Heart left ventricle (tissue), 16 donors: ENCODE measurements around the gene EPB41L2. TPM values are rescaled to one million over a fixed set of nuclear protein-coding genes. Genes with fewer than 3 reads are reported as not detected.

ENCODE experiments used
- ATAC-seq, 4 donors: fragments of 200-7000 bp; cut with Tn5 transposase; one replicate each; pipeline ENCODE4 v1.9.1; 2020 to 2022; ENCODE audit warnings: moderate library complexity in 4 of 4, mild to moderate bottlenecking in 3 of 4, moderate number of reproducible peaks in 1 of 4
- DNase-seq, 5 donors: peaks; one replicate each; pipeline ENCODE4 v3.0.0-alpha.2; 2020
- H3K27ac ChIP-seq, 12 donors: fragments of 200-600 bp; sonication (generic) in 4 of 12; one replicate each; pipeline versions ENCODE4 v1.5.0 to v1.8.0; 2016 to 2022; ENCODE audit warnings: mild to moderate bottlenecking in 2 of 12
- H3K27me3 ChIP-seq, 9 donors: fragments of 200-600 bp; sonication (generic) in 2 of 9; one replicate each; pipeline versions ENCODE4 v1.5.1 to v1.8.0; 2016 to 2022; ENCODE audit warnings: mild to moderate bottlenecking in 3 of 9
- H3K36me3 ChIP-seq, 9 donors: fragments of 200-600 bp; sonication (generic) in 2 of 9; one replicate each; pipeline versions ENCODE4 v1.5.0 to v1.8.0; 2018 to 2022; ENCODE audit warnings: mild to moderate bottlenecking in 2 of 9
- H3K4me1 ChIP-seq, 12 donors: fragments of 200-600 bp; sonication (generic) in 4 of 12; one replicate each; pipeline versions ENCODE4 v1.5.0 to v1.8.0; 2016 to 2022; ENCODE audit warnings: mild to moderate bottlenecking in 3 of 12
- H3K4me3 ChIP-seq, 12 donors: fragments of 200-600 bp; sonication (generic) in 4 of 12; one replicate each; pipeline versions ENCODE4 v1.5.0 to v1.8.0; 2017 to 2022; ENCODE audit warnings: mild to moderate bottlenecking in 9 of 12, moderate library complexity in 4 of 12
- H3K9me3 ChIP-seq, 12 donors: fragments of 200-600 bp; sonication (generic) in 4 of 12; one replicate each; pipeline versions ENCODE4 v1.5.0 to v1.8.0; 2016 to 2022; ENCODE audit warnings: mild to moderate bottlenecking in 1 of 12
- POLR2A ChIP-seq, 2 donors: fragments of 450-650 bp; IDR thresholded peaks; one replicate each; pipeline ENCODE4 v1.6.1; 2017; ENCODE audit warnings: antibody characterized with exemption in 2 of 2, mild to moderate bottlenecking in 2 of 2, moderate library complexity in 2 of 2
- WGBS, 4 donors: extraction: QIAGEN DNeasy Blood & Tissue Kit in 2 of 4; methylation state at CpG; one replicate each; pipeline versions ENCODE4 v1.1.5 to v1.1.7; 2013 to 2018; 5-methylcytosine and 5-hydroxymethylcytosine counted together
- intact Hi-C, 10 donors: fragments of 100-400 bp; cut with DNase I; formaldehyde crosslinking; loops; one replicate each; pipeline versions ENCODE4 v1.11.1 to v1.14.2; 2022
- polyA plus RNA-seq, 2 donors: library from polyadenylated mRNA; stranded (reverse); fragments of 200-250 nt; gene quantifications; one replicate each; pipeline ENCODE4 v1.2.3, GENCODE V29; 2013
- total RNA-seq, 9 donors: library from RNA; depleted of rRNA in 2 of 9; stranded (reverse); fragments of >200 nt in 2 of 9; fragmentation: NEBNext Ultra II Directional in 3 of 9; extraction: Animal tissue kit (Norgen Biotek cat#: 25700) in 3 of 9; gene quantifications; one replicate each; pipeline versions ENCODE4 v1.1.0 to v1.2.4, GENCODE V29; 2016 to 2023
- TF ChIP-seq, protein P1 (sequence below), 12 donors: fragments of 200-600 bp; sonication (generic) in 4 of 12; IDR thresholded peaks; one replicate each; pipeline versions ENCODE4 v1.5.0 to v1.8.0; 2018 to 2022; ENCODE audit warnings: antibody characterized with exemption in 12 of 12, mild to moderate bottlenecking in 5 of 12
- donor health status: ischemic (EF 13 %, LVEDD 7.1; RV severe dilation, severe dysfunction).
- donor health status: healthy with polysubstance abuse.
- donor health status: DM: no; HTN: yes; CAD: no.
- donor health status: DM: no; HTN: no; CAD: no.
- donor health status: ischemic (EF 25% LVEDD 6.9; RV normal size, moderate dysfunction).
- donor health status: ischemic (EF 25% LVEDD 5.7; RV mildly dilated, moderate dysfunction).
- donor health status: healthy.
- donor health status: DM: yes; HTN: yes; CAD: no.
- donor health status: ischemic (EF 35%, LVEDD 5.7; RV mildly dilated, moderate dysfunction).
- donor health status: nonischemic (EF 11% LVEDD 7.7; RV severe dilation, severe dysfunction).
- donor health status: DM: yes; HTN: yes; CAD: no.
- donor health status: PGD.
- donor health status: ischemic (EF 29% LVEDD 5.4; RV normal size, mild dysfunction).
- donor health status: nonischemic (EF 23%, LVEDD 6.1; RV moderate dilation, normal function).

Gene EPB41L2
- total and polyA plus RNA-seq, 11 donors, result 21.3 to 115 (median 51.9) TPM

GRCh38 chr6:130863415-130864230 lies 199.4 kb downstream of the EPB41L2 start:
- WGBS, 4 donors, result 89 to 93% (median 91%) methylated on average over 4 of the region's 4 CpGs
- ATAC-seq (no peak), DNase-seq (no peak)
- Histone ChIP-seq H3K9me3 (no peaks in the 10 kb centered on the region), H3K27ac (no peak overlapping the region), H3K36me3 (peaks cover 0 to 95% (median 51%) of the 10 kb centered on the region in 9 donors), H3K4me1 (no peaks in the 10 kb centered on the region), H3K27me3 (no peaks in the 10 kb centered on the region), H3K4me3 (no peak overlapping the region)
- TF ChIP-seq POLR2A (IDR thresholded peaks at IDR 0.05), result no peak
- TF ChIP-seq, protein P1, sequence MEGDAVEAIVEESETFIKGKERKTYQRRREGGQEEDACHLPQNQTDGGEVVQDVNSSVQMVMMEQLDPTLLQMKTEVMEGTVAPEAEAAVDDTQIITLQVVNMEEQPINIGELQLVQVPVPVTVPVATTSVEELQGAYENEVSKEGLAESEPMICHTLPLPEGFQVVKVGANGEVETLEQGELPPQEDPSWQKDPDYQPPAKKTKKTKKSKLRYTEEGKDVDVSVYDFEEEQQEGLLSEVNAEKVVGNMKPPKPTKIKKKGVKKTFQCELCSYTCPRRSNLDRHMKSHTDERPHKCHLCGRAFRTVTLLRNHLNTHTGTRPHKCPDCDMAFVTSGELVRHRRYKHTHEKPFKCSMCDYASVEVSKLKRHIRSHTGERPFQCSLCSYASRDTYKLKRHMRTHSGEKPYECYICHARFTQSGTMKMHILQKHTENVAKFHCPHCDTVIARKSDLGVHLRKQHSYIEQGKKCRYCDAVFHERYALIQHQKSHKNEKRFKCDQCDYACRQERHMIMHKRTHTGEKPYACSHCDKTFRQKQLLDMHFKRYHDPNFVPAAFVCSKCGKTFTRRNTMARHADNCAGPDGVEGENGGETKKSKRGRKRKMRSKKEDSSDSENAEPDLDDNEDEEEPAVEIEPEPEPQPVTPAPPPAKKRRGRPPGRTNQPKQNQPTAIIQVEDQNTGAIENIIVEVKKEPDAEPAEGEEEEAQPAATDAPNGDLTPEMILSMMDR (IDR thresholded peaks at IDR 0.05), result no peak
- intact Hi-C loops, result no loop called here

DNA sequence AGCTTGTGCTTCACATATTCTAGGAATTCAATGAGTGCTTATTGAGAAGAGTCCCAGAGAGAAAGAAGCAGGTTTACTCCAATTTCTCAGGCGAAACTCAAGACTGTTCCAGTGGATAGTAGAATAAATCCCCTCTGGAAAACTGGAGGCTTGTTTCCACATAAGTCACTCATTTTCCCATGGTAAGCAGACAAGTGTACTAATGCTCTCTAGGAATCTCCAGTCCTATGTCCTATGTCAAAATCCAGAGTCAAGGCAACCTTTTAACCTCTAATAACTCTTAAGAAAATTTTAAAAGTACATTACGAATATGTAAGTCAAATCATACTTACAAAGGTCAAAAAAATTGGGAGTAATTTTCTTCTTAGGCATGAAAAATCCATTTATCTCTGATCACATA lies 200.7 kb downstream of the EPB41L2 start:
- Histone ChIP-seq H3K4me3 (no peak overlapping the region), H3K27ac (no peak overlapping the region), H3K27me3 (no peaks in the 10 kb centered on the region), H3K36me3 (peaks cover 0 to 97% (median 58%) of the 10 kb centered on the region in 9 donors), H3K9me3 (no peaks in the 10 kb centered on the region), H3K4me1 (no peaks in the 10 kb centered on the region)
- intact Hi-C loops, result no loop called here
- no peak for DNase-seq
- ATAC-seq, result no peak
- TF ChIP-seq, protein P1 (IDR thresholded peaks at IDR 0.05), result no peak
- TF ChIP-seq POLR2A (IDR thresholded peaks at IDR 0.05), result no peak
- 92 to 96% (median 93%) methylated on average over 2 of the region's 2 CpGs for WGBS, 4 donors

DNA sequence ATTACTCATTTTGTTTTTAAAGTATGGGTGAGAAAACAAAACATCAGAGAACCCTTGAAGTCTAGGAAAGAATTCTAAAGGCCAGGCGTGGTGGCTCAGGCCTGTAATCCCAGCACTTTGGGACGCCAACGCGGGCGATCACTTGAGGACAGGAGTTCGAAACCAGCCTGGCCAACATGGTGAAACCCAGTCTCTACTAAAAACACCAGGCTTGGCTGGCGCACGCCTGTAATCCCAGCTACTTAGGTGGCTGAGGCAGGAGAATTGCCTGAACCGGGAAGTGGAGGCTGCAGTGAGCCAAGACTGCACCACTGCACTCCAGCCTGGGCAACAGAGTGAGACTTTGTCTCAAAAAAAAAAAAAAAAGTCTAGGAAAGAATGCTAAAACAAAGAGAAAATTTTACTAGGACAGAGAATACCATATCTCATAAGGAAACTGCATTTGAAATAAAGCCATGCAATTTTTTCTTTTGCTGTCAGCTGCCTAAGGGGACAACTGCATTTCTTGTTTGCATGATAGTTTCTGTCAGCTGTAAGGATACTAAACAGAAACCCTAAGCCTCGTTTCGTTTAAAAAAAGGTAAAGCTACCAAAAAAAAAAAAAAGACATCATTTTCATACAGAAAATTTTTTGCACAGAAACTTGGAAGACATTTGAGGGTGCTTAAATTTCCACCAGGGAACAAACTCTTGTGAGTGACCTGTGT lies 203.7 kb downstream of the EPB41L2 start:
- H3K9me3 ChIP-seq, result peaks cover 0 to 4% (median 0%) of the 10 kb centered on the region in 12 donors
- no peak for DNase-seq
- H3K36me3 ChIP-seq, result peaks cover 0 to 96% (median 35%) of the 10 kb centered on the region in 9 donors
- H3K4me3 ChIP-seq, result no peak overlapping the region
- no peak overlapping the region for H3K27ac ChIP-seq
- TF ChIP-seq, protein P1 (IDR thresholded peaks at IDR 0.05), result no peak
- TF ChIP-seq POLR2A (IDR thresholded peaks at IDR 0.05), result no peak
- WGBS, 4 donors, result 90 to 93% (median 92%) methylated on average over 11 of the region's 11 CpGs
- H3K27me3 ChIP-seq, result no peaks in the 10 kb centered on the region
- intact Hi-C loops, result no loop called here
- ATAC-seq, result no peak
- H3K4me1 ChIP-seq, result no peaks in the 10 kb centered on the region

GRCh38 chr6:130858498-130859160 lies 204.4 kb downstream of the EPB41L2 start:
- Histone ChIP-seq H3K27me3 (no peaks in the 10 kb centered on the region), H3K9me3 (peaks cover 0 to 4% (median 0%) of the 10 kb centered on the region in 12 donors), H3K27ac (no peak overlapping the region), H3K4me1 (peaks cover 0 to 5% (median 0%) of the 10 kb centered on the region in 12 donors), H3K4me3 (no peak overlapping the region), H3K36me3 (peaks cover 0 to 96% (median 29%) of the 10 kb centered on the region in 9 donors)
- ATAC-seq (no peak), DNase-seq (no peak)
- no peak for TF ChIP-seq POLR2A (IDR thresholded peaks at IDR 0.05)
- TF ChIP-seq, protein P1 (IDR thresholded peaks at IDR 0.05), result no peak
- 72 to 94% (median 76%) methylated on average over 2 of the region's 2 CpGs for WGBS, 4 donors
- intact Hi-C loops, result no loop called here
